PC-9 (cell line): Measurements from ENCODE around the gene MGRN1. TPM values are rescaled to one million over a fixed set of nuclear protein-coding genes. Genes with fewer than 3 reads are reported as not detected.

Experiments
- BruUV-seq: library from RNA; stranded (reverse); fragments of 400-500 nt; replicated peaks from 2 replicates; lab custom pipeline; 2021; lab: Mats Ljungman, UMichigan
- CTCF ChIA-PET: fragments of 300-600 bp; sonication (Branson Sonifier 250); formaldehyde crosslinking; loops from one replicate; lab custom pipeline; 2022; ENCODE audit warnings: antibody characterized with exemption; lab: Charles Lee
- POLR2A ChIA-PET: fragments of 300-600 bp; sonication (Branson Sonifier 250); formaldehyde crosslinking; loops from one replicate; lab custom pipeline; 2022; ENCODE audit warnings: antibody characterized with exemption; ENCODE audit not compliant: unreplicated experiment; lab: Charles Lee
- DNase-seq, 2 experiments: peaks; one replicate each; pipeline versions ENCODE4 v3.0.0 to v3.0.0-alpha.2; 2015 to 2022; ENCODE audit warnings: mixed read lengths in 1 of 2
- H2AFZ ChIP-seq: fragments of 200-600 bp; sonication (generic); 2 replicates; pipeline ENCODE4 v1.8.1; 2017; ENCODE audit warnings: antibody characterized with exemption
- H3F3A ChIP-seq: fragments of 200-600 bp; sonication (generic); 2 replicates; pipeline ENCODE4 v1.8.1; 2017; ENCODE audit warnings: antibody characterized with exemption, mild to moderate bottlenecking, low read depth; ENCODE audit not compliant: insufficient read depth
- H3K27ac ChIP-seq: fragments of 200-600 bp; sonication (generic); 2 replicates; pipeline ENCODE4 v1.6.1; 2016; ENCODE audit warnings: mixed run types
- H3K27me3 ChIP-seq: fragments of 200-600 bp; sonication (generic); 2 replicates; pipeline ENCODE4 v1.6.1; 2016; ENCODE audit warnings: low read depth, mixed run types; ENCODE audit not compliant: insufficient read depth
- H3K36me3 ChIP-seq: fragments of 200-600 bp; sonication (generic); 2 replicates; pipeline ENCODE4 v1.6.1; 2016; ENCODE audit warnings: low read depth, mixed run types
- H3K4me1 ChIP-seq: fragments of 200-600 bp; sonication (generic); replicated peaks from 2 replicates; pipeline ENCODE4 v1.6.1; 2016; ENCODE audit warnings: mixed run types; ENCODE audit not compliant: insufficient read depth
- H3K4me2 ChIP-seq: fragments of 200-600 bp; sonication (generic); 2 replicates; pipeline ENCODE4 v1.6.1; 2017; ENCODE audit warnings: mixed run types
- H3K4me3 ChIP-seq: fragments of 200-600 bp; sonication (generic); 2 replicates; pipeline ENCODE4 v1.6.1; 2016; ENCODE audit warnings: mixed run types
- H3K79me2 ChIP-seq: fragments of 200-600 bp; sonication (generic); 2 replicates; pipeline ENCODE4 v1.6.1; 2017; ENCODE audit warnings: low read depth, mixed run types
- H3K9me2 ChIP-seq: fragments of 200-600 bp; sonication (generic); 2 replicates; pipeline ENCODE4 v1.8.1; 2017; ENCODE audit warnings: mild to moderate bottlenecking; ENCODE audit not compliant: insufficient read depth
- H3K9me3 ChIP-seq: fragments of 200-600 bp; sonication (generic); 2 replicates; pipeline ENCODE4 v1.8.1; 2016; ENCODE audit warnings: low read depth; ENCODE audit not compliant: insufficient read depth
- H4K20me1 ChIP-seq: fragments of 200-600 bp; sonication (generic); 2 replicates; pipeline ENCODE4 v1.8.1; 2017; ENCODE audit not compliant: insufficient read depth
- EZH2 ChIP-seq: fragments of 200-600 bp; sonication (generic); IDR thresholded peaks from 2 replicates; pipeline ENCODE4 v1.8.0; 2017; ENCODE audit warnings: antibody characterized with exemption, low read depth
- intact Hi-C: fragments of 100-400 bp; cut with micrococcal nuclease; formaldehyde crosslinking; loops from one replicate; pipeline ENCODE4 v1.10.0; 2022; ENCODE audit not compliant: unreplicated experiment
- total RNA-seq: library from RNA; stranded (reverse); gene quantifications from 2 replicates; pipeline ENCODE4 v1.2.3, GENCODE V29; 2021
- TF ChIP-seq, protein P1 (sequence below): fragments of 200-600 bp; sonication (generic); conservative IDR thresholded peaks from 2 replicates; pipeline ENCODE4 v1.6.1; 2017; ENCODE audit warnings: mixed run types, antibody characterized with exemption, mild to moderate bottlenecking, moderate library complexity

The MGRN1 gene
- total RNA-seq, 1 experiment from 2014 or later, result 70.4 TPM

DNA sequence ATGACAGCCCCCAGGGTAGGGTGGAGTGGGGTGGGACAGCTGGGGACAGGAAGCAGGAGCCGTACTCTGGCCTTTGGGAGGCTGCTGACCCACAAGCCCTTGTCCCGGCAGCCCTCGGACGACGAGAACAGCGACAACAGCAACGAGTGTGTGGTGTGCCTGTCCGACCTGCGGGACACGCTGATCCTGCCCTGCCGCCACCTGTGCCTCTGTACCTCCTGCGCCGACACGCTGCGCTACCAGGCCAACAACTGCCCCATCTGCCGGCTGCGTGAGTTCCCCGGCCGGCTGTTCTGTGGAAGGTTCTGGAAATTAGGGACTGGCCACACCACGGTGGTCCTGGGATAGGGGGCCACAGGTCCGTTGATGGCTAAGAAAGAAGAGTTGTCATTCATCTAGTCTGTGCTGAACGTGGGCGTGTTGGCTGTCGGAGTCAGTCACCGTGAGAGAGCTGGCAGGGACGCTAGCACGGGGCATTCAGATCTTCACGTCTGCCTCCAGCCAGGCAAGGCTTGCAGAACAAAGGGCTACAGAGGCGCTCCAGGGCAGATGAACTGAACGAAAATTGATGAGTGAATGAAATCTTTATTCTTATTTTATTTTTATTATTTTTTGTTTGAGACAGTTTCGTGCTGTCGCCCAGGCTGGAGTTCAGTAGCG is 48.9 kb downstream of the MGRN1 start:
- H3K9me2 ChIP-seq, result no peaks in the 10 kb centered on the region
- no TSS peak for BruUV-seq
- intact Hi-C loops, result no loop called here
- no peak overlapping the region for H3K4me2 ChIP-seq
- H4K20me1 ChIP-seq, result no peaks in the 10 kb centered on the region
- POLR2A ChIA-PET, result no interaction called here
- peaks cover under 1% of the 10 kb centered on the region; the same call in 1 of the 2 replicates for H3K4me1 ChIP-seq
- CTCF ChIA-PET, result no interaction called here
- no peak overlapping the region for H2AFZ ChIP-seq
- peaks cover 8% of the 10 kb centered on the region; the same call in 1 of the 2 replicates for H3F3A ChIP-seq
- H3K27me3 ChIP-seq, result no peaks in the 10 kb centered on the region
- no peak overlapping the region for H3K4me3 ChIP-seq
- no peaks in the 10 kb centered on the region for H3K9me3 ChIP-seq
- H3K36me3 ChIP-seq, result peaks cover 4% of the 10 kb centered on the region; the same call in 1 of the 2 replicates
- TF ChIP-seq, protein P1, sequence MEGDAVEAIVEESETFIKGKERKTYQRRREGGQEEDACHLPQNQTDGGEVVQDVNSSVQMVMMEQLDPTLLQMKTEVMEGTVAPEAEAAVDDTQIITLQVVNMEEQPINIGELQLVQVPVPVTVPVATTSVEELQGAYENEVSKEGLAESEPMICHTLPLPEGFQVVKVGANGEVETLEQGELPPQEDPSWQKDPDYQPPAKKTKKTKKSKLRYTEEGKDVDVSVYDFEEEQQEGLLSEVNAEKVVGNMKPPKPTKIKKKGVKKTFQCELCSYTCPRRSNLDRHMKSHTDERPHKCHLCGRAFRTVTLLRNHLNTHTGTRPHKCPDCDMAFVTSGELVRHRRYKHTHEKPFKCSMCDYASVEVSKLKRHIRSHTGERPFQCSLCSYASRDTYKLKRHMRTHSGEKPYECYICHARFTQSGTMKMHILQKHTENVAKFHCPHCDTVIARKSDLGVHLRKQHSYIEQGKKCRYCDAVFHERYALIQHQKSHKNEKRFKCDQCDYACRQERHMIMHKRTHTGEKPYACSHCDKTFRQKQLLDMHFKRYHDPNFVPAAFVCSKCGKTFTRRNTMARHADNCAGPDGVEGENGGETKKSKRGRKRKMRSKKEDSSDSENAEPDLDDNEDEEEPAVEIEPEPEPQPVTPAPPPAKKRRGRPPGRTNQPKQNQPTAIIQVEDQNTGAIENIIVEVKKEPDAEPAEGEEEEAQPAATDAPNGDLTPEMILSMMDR, result no peak
- no peak for TF ChIP-seq EZH2
- H3K27ac ChIP-seq, result no peak overlapping the region
- DNase-seq, result no peak
- no peaks in the 10 kb centered on the region for H3K79me2 ChIP-seq

DNA sequence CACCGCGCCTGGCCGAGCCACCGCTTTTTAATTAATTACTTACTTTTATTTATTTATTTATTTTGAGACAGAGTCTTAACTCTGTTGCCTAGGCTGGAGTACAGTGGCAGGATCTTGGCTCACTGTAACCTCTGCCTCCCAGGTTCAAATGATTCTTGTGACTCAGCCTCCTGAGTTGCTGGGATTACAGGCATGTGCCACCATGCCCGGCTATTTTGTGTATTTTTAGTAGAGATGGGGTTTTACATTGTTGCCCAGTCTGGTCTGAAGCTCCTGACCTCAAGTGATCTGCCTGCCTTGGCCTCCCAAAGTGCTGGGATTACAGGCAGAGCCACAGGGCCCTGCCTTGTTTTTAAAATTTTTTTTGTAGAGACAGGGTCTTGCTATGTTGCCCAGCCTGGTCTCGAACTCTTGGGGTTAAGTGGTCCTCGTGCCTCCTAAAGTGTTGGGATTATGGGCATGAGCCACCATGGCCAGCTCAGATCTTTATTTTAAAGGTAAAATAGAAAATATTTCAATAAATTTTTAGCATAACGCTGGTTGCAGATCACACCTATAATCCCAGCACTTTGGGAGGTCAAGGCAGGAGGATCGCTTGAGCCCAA is 50.4 kb downstream of the MGRN1 start:
- H4K20me1 ChIP-seq, result no peaks in the 10 kb centered on the region
- POLR2A ChIA-PET, result no interaction called here
- H3K36me3 ChIP-seq, result no peaks in the 10 kb centered on the region
- no peak overlapping the region for H3K4me2 ChIP-seq
- CTCF ChIA-PET, result no interaction called here
- no peak for DNase-seq
- BruUV-seq, result no TSS peak
- H3K9me3 ChIP-seq, result no peaks in the 10 kb centered on the region
- intact Hi-C loops, result no loop called here
- H3K27me3 ChIP-seq, result no peaks in the 10 kb centered on the region
- H3K9me2 ChIP-seq, result no peaks in the 10 kb centered on the region
- H3F3A ChIP-seq, result peaks cover 18% of the 10 kb centered on the region
- H3K4me1 ChIP-seq, result peaks cover 15% of the 10 kb centered on the region
- H3K79me2 ChIP-seq, result no peaks in the 10 kb centered on the region
- TF ChIP-seq, protein P1, result no peak
- no peak for TF ChIP-seq EZH2
- H3K4me3 ChIP-seq, result no peak overlapping the region
- H2AFZ ChIP-seq, result no peak overlapping the region
- H3K27ac ChIP-seq, result no peak overlapping the region

DNA sequence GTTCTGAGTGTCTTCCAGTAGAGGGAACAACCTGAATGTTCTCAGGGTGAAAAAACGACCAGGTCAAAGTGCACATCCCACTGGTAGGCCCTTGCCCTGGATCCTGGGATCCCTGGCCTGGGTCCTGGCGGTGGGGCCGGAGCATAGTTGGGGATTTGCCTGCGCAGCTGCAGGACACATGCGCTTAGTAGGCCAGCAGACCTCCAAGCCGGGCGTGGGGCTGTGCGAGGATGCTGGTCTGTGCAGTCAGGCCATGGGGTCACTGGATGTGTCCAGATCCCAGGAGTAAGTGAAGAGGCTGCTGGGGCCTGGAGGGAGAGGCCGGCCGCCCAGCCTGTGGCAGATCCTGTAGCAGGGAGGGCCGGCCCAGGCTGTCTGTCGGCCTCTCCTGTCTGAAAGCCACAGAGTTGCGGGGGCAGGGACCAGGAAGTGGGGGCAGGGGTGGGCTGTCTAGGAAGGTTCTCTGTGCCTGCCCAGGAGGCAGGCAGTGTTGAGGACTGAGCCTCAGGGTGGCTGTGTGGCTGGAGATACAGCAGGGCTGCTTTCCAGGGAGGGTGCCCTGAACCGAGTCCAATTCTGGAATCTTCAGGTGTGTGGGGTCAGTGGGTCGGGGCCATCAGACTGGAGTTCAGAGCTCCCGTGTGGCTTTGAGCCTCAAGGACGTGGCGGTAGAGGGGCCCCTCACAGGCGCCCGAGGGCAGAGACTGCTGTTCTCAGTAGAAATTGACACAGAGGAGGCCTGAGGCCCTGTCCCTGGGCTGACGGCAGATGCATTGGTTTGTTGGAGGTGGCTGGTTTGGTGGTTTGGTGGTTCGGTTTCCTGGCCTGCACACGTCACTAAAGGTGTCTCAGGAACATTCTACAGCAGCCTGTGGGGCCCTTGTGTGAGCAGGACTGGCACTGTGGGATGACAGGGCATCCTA is 51.5 kb downstream of the MGRN1 start:
- POLR2A ChIA-PET, result no interaction called here
- Histone ChIP-seq H3F3A (peaks cover 28% of the 10 kb centered on the region), H3K4me1 (peaks cover 25% of the 10 kb centered on the region), H3K9me3 (no peaks in the 10 kb centered on the region), H2AFZ (no peak overlapping the region), H3K27ac (no peak overlapping the region), H3K27me3 (no peaks in the 10 kb centered on the region), H3K79me2 (no peaks in the 10 kb centered on the region), H4K20me1 (no peaks in the 10 kb centered on the region), H3K36me3 (no peaks in the 10 kb centered on the region), H3K9me2 (no peaks in the 10 kb centered on the region), H3K4me3 (no peak overlapping the region), H3K4me2 (no peak overlapping the region)
- intact Hi-C loops, result no loop called here
- CTCF ChIA-PET, result no interaction called here
- no peak for TF ChIP-seq EZH2
- TF ChIP-seq, protein P1, result no peak
- DNase-seq, result no peak
- no TSS peak for BruUV-seq
